GM18868 (cell line): ENCODE measurements around the gene MRPS21.
A peak's percentile ranks its signal among the peaks of the same experiment; 100 is the strongest.
"Not testable (repeated sequence)": the region's sequence is repeated elsewhere in the genome, so short reads cannot be mapped to it uniquely, and the experiment has no call there.

Experiments
- ATAC-seq: cut with Tn5 transposase; IDR thresholded peaks from one replicate; pipeline ENCODE4 v1.9.1; 2021; ENCODE audit warnings: mild to moderate bottlenecking, moderate library complexity; ENCODE audit not compliant: unreplicated experiment

The MRPS21 gene

DNA sequence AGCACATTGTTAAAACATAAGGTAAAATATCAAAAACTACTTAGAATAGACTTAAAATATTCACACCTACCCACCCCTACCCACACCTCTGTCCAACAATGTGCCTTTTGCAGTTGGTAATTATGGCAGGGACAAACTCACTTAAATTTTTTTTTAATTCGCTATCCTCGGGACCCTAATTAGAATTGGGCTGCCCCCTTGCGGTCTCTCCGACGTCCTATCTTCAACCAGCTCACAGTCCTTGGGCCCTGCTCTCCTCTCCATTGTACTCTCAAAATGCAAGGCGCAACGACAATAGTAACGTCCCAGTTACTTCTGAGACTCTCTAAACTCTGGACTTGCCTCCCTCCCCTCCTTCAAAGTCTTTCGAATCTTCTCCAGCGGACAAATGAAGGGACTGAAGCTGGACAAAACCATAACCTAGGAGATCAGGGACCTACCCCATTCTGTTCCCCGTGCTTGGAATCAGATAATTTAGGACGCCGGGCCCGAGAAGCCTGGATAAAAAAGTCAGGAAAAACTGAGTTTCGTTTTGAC is 12.4 kb upstream of the MRPS21 start:
- no peak for ATAC-seq

DNA sequence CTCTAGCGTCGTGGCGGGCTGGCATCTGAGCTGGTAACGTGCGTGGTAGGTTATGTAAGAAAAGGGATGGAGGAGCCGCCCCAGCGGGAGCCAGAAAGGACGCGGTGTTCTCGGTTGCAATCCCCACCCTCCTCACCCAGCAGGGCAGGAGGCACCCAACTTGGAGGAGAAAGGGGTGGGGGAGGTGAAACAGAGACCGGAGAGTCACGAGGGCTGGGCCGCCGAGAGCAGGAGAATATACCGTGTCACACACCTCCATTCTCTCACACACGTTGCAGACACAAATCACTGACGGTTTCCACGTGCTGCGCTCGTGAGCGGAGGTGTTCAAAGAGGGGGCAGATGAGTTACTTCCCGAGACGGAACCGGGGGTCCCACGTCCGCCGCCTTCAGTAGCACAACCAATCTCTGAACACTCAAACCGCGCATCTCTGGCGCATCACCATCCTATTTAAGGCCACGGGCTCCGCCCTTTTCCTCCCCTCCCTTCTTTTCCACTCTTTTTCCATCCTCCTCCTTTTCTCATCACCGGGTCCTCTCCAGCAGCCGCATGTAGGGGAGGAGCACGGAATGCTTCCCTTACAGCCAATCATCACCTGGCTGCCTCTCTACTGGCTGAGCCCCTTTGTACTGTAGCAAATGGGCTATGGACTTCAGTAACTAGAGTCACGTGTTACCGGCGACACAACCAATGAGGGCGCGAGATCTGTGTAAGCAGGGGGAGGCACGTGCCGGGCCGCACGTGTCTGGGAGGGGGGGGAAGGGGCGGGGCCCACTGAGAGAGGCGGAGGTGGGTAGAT is 11.7 kb upstream of the MRPS21 start, which contains the start of gene CIART:
CIART (plus strand) TSS at position 797 of the 800 bp plus-strand sequence. CDS start 714 bp downstream, outside the sequence.
- peak; percentile 55 for ATAC-seq

DNA sequence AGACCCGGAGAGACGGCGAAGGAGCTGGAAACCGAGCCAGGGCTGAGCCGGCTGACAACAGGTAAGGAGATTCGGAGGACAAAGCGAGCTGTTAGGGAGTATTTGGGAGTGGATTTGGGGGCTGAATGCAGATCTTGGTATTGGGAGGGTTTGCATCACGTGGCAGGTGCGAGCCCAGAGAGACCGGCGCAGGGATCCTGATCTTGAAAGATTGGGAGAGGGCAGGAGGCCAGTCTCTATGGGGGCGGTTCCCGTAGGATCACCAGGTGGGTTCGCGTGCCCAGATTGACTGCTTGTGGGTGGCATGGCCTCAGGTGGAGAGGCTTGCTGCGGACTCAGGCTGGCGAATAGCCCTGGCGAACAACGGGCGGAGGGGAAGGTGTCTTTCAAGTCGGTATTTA is 11.1 kb upstream of the MRPS21 start:
- ATAC-seq: no peak

DNA sequence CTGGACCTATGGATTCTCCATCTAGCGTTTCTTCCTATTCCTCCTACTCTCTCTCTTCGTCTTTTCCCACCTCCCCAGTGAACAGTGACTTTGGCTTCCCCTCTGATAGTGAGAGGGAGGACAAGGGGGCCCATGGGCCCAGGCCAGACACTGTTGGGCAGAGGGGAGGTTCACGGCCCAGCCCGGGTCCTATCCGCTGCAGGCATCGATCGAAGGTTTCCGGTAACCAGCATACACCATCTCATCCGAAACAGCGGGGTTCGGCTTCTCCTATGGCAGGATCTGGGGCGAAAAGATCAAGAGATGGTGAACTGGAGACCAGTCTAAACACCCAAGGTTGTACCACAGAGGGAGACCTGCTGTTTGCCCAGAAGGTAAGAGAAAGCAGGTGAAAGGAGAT is 10.4 kb upstream of the MRPS21 start:
- no peak for ATAC-seq

- ATAC-seq: no peak
Measured at GRCh38 chr1:150288382-150288781, 5.3 kb upstream of the MRPS21 start.

- no peak for ATAC-seq
Measured at GRCh38 chr1:150288822-150289221, 4.8 kb upstream of the MRPS21 start.

DNA sequence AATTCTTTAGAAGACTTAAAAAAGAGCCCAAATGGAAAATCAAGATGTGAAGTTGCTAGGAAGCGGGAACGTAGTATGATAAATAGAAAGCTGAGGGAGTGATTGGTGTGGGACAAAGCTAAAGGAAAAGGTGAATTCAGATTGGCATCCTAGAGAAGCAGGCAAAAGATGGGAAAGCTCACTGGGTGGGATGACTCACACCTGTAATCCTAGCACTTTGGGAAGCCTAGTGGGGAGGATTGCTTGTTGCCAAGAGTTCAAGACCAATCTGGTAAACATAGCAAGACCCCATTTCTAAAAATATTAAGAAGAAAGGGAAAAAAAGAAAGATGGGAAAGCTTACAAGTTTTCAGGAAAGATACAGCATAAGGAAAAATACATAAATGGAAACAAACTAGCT is 1.8 kb downstream of the MRPS21 start:
- no peak for ATAC-seq

GRCh38 chr1:150299716-150300115 is 6.1 kb downstream of the MRPS21 start:
- no peak for ATAC-seq

DNA sequence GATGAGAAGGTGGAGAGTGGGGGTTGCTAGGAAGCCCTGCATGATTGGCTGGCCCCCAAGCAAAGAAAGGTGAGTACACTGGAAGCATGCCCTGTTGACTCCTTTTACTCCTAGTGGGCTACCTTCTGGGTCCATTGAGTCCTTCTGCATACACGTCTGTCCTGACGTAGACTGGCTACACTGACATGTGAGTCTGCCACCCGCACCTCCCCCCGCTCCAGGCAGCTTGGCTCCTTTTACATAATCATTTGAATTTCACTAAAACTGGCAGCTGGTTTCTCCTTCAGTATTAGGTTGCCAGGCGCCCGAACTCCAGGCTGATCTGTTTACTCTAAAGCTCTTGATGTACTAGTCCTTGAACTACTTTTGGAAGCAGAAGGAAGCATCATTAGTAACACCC is 8.7 kb downstream of the MRPS21 start:
- no peak for ATAC-seq

- no peak for ATAC-seq
Measured at GRCh38 chr1:150302902-150303301, 9.2 kb downstream of the MRPS21 start.

DNA sequence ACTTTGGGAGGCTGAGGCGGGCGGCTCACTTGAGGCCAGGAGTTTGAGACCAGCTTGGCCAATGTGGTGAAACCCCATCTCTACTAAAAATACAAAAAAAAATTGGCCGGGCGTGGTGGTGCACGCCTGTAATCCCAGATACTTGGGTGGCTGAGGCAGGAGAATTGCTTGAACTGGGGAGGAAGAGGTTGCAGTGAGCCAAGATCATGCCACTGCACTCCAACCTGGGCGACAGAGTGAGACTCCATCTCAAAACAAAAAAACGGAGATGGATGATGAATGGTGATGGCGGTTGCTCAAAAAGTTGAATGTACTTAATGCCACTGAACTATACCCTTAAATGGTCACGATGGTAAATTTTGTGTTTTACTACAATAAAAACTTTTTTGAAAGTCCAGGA is 14.9 kb downstream of the MRPS21 start:
- not testable (repeated sequence) for ATAC-seq

DNA sequence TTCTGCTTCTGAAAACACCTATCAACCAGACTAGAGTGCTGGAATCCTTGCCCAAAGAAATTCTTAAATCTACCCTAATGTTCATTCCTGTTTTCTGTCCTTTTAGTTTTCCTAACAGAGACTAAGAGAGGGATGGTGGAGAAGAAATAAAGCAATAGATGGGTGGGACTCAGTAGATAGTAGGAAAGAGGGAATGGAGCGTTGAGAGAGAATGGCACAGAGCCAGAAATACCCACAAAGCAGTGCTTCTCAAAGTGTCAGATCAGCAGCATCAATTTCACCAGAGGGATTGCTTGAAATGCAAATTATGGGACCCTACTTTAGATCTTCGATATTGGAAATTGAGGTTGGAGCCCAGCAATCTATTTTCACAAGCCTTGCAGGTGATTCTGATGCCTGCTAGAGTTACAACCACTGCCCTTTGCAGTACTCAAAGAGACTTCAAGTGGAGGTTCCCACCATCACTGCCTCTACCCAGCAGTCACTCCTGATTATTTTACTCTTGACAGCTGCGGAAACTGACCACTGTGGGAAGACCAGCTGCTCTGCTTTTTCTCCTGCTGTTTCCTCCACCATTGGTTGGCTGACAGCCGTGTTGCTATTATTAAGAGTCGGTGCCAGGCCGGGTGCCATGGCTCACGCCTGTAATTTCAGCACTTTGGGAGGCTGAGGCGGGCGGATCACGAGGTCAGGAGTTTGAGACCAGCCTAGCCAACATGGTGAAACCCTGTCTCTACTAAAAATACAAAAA is 16.3 kb downstream of the MRPS21 start:
- no peak for ATAC-seq

GRCh38 chr1:150311762-150312161 is 18.1 kb downstream of the MRPS21 start:
- no peak for ATAC-seq

DNA sequence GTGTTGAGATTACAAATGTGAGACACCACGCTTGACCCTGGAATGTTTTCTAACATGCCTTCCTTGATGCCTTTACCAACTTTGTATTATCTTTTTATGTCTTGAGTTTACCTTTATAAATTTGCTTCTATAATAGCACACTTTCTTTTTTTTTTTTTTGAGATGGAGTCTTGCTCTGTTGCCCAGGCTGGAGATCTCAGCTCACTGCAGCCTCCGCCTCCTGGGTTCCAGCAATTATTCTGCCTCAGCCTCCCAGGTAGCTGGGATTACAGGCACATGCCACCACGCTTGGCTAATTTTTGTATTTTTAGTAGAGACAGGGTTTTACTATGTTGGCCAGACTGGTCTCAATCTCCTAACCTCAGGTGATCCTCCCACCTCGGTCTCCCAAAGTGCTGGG is 21.0 kb downstream of the MRPS21 start:
- ATAC-seq: not testable (repeated sequence)

DNA sequence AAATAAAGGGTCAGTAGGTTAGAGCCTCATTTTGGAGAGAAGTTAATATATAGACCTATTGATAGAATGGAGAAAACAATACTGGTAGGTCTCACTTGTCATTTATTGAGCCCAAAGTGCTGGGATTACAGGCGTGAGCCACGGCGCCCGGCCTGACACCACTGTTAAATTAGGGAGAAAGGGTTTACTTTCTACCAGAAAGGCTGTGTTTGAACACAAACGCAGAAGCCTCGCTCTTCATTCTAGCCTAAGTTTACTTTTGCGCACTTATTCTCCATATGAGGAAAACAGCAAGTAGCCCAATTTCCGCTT is 27.0 kb downstream of the MRPS21 start:
- no peak for ATAC-seq

GRCh38 chr1:150321826-150322166 is 28.1 kb downstream of the MRPS21 start:
- no peak for ATAC-seq

DNA sequence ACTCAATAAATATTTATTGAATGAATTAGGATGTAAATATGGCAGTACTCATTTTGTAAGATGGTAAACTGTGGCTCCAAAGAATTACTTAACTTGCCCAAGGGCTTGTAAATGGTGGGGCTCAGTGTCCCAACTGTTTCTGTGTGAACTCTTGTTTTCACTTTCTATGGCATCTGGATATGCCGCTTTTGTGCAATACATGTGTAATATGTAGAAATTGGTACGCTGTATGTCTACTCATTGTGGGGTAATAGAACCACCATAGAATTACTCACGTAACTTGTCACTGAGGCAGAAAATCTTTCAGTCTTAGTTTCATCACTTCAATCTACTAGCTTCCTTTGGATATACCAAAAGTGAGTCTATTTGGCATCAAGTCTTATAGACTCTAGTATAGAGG is 28.6 kb downstream of the MRPS21 start:
- no peak for ATAC-seq

GRCh38 chr1:150332651-150333290 is 39.1 kb downstream of the MRPS21 start:
- ATAC-seq: no peak

GRCh38 chr1:150346316-150346715 is 52.7 kb downstream of the MRPS21 start:
- ATAC-seq: no peak

- ATAC-seq: no peak
Measured at GRCh38 chr1:150352866-150353265, 59.2 kb downstream of the MRPS21 start.
